SK-N-SH (cell line): ENCODE results near the gene OBSCN. TPM values are rescaled to one million over a fixed set of nuclear protein-coding genes. Genes with fewer than 3 reads are reported as not detected.

Source experiments
- CTCF ChIA-PET: fragments of 300-600, 350-600 bp; formaldehyde crosslinking; extraction: SDS; loops from one replicate; lab custom pipeline; 2021; lab: Yijun Ruan, JAX
- POLR2A ChIA-PET: fragments of 350-600 bp; sonication (Branson Sonifier 250); formaldehyde crosslinking; extraction: SDS; loops from one replicate; lab custom pipeline; 2020; ENCODE audit warnings: antibody characterized with exemption, inconsistent platforms; lab: Yijun Ruan, JAX
- DNase-seq: peaks from one replicate; pipeline ENCODE4 v3.0.0; 2012
- H2AFZ ChIP-seq: fragments of 200-600 bp; sonication (generic); 2 replicates; pipeline ENCODE4 v1.8.1; 2016; ENCODE audit warnings: antibody characterized with exemption, mild to moderate bottlenecking, low read depth
- H3F3A ChIP-seq: fragments of 200-600 bp; sonication (generic); replicated peaks from 2 replicates; pipeline ENCODE3; 2016; ENCODE audit warnings: antibody characterized with exemption, mild to moderate bottlenecking; ENCODE audit not compliant: insufficient read depth
- H3K27ac ChIP-seq, 2 experiments: fragments of 200-500 bp in 1 of 2; fragments of 200-600 bp in 1 of 2; sonication (Bioruptor generic) in 1 of 2; sonication (generic), shearing (Covaris generic) in 1 of 2; 2 replicates each; pipeline versions ENCODE4 v1.5.1 to v1.6.1; 2014 to 2016; ENCODE audit warnings: low read depth in 2 of 2, inconsistent platforms in 1 of 2, low read length in 1 of 2, mild to moderate bottlenecking in 1 of 2, mixed read lengths in 1 of 2
- H3K27me3 ChIP-seq: fragments of 200-600 bp; sonication (generic), shearing (Covaris generic); 2 replicates; pipeline ENCODE4 v1.6.1; 2016; ENCODE audit warnings: mixed run types; ENCODE audit not compliant: insufficient read depth
- H3K36me3 ChIP-seq, 2 experiments: fragments of 200-500 bp in 1 of 2; fragments of 200-600 bp in 1 of 2; sonication (Bioruptor generic) in 1 of 2; sonication (generic) in 1 of 2; replicated peaks in 1 of 2; 2 replicates each; pipeline versions ENCODE3 to v1.5.1; 2014 to 2016; ENCODE audit warnings: low read length in 1 of 2, mild to moderate bottlenecking in 1 of 2; ENCODE audit not compliant: insufficient read depth in 2 of 2, control insufficient read depth in 1 of 2
- H3K4me1 ChIP-seq, 2 experiments: fragments of 200-500 bp in 1 of 2; fragments of 200-600 bp in 1 of 2; sonication (Bioruptor generic) in 1 of 2; sonication (generic), shearing (Covaris generic) in 1 of 2; 2 replicates each; pipeline versions ENCODE4 v1.5.1 to v1.6.1; 2014 to 2016; ENCODE audit warnings: low read depth in 1 of 2, low read length in 1 of 2, mixed run types in 1 of 2; ENCODE audit not compliant: insufficient read depth in 2 of 2, control insufficient read depth in 1 of 2
- H3K4me2 ChIP-seq: fragments of 200-600 bp; sonication (generic), shearing (Covaris generic); 2 replicates; pipeline ENCODE4 v1.6.1; 2017; ENCODE audit warnings: mixed run types
- H3K4me3 ChIP-seq, 2 experiments: fragments of 200-500 bp in 1 of 2; fragments of 200-600 bp in 1 of 2; sonication (Bioruptor generic) in 1 of 2; sonication (generic), shearing (Covaris generic) in 1 of 2; 2 replicates each; pipeline versions ENCODE4 v1.5.1 to v1.8.1; 2014 to 2016; ENCODE audit warnings: low read depth in 2 of 2, inconsistent platforms in 1 of 2, low read length in 1 of 2, mild to moderate bottlenecking in 1 of 2, mixed read lengths in 1 of 2, moderate library complexity in 1 of 2
- H3K79me2 ChIP-seq: fragments of 200-600 bp; sonication (generic); 2 replicates; pipeline ENCODE4 v1.8.1; 2017; ENCODE audit warnings: mild to moderate bottlenecking; ENCODE audit not compliant: insufficient read depth
- H3K9ac ChIP-seq: fragments of 200-600 bp; sonication (generic); 2 replicates; pipeline ENCODE4 v1.6.1; 2017; ENCODE audit warnings: mixed run types
- H3K9me2 ChIP-seq: fragments of 200-600 bp; sonication (generic); 2 replicates; pipeline ENCODE4 v1.6.1; 2017; ENCODE audit warnings: mixed run types
- H3K9me3 ChIP-seq: fragments of 200-600 bp; sonication (generic); 2 replicates; pipeline ENCODE4 v1.6.1; 2017; ENCODE audit warnings: mixed run types, mild to moderate bottlenecking, moderate library complexity
- H4K20me1 ChIP-seq: fragments of 200-600 bp; sonication (generic); 2 replicates; pipeline ENCODE4 v1.6.1; 2017; ENCODE audit warnings: mild to moderate bottlenecking, mixed run types; ENCODE audit not compliant: insufficient read depth
- CHD2 ChIP-seq: fragments of 150-350 bp; IDR thresholded peaks from 2 replicates; pipeline ENCODE4 v1.6.1; 2018; ENCODE audit warnings: low read length; ENCODE audit not compliant: partially characterized antibody
- CTCF ChIP-seq: fragments of 200-600 bp; sonication (generic); IDR thresholded peaks from 2 replicates; pipeline ENCODE4 v1.6.1; 2017; ENCODE audit warnings: antibody characterized with exemption, mild to moderate bottlenecking, moderate library complexity
- EZH2phosphoT487 ChIP-seq: fragments of 200-600 bp; sonication (generic); IDR thresholded peaks from 2 replicates; pipeline ENCODE4 v1.6.1; 2017; ENCODE audit warnings: low read depth, mixed run types, mild to moderate bottlenecking, antibody characterized with exemption, moderate library complexity, borderline replicate concordance
- FOXJ3 ChIP-seq: sonication (generic); formaldehyde crosslinking; IDR thresholded peaks from 2 replicates; pipeline ENCODE4 v1.5.1; 2020; ENCODE audit warnings: mild to moderate bottlenecking, missing genetic modification reagents
- FOXM1 ChIP-seq: IDR thresholded peaks from 2 replicates; pipeline ENCODE4 v1.4.0; 2012; ENCODE audit warnings: low read depth, mild to moderate bottlenecking
- GABPA ChIP-seq: IDR thresholded peaks from 2 replicates; pipeline ENCODE4 v1.4.0; 2012; ENCODE audit warnings: low read depth, mild to moderate bottlenecking
- GATA2 ChIP-seq: sonication (generic); formaldehyde crosslinking; IDR thresholded peaks from 2 replicates; pipeline ENCODE4 v1.5.0; 2020; ENCODE audit warnings: mild to moderate bottlenecking, missing genetic modification reagents
- MEF2A ChIP-seq: IDR thresholded peaks from 2 replicates; pipeline ENCODE4 v1.4.0; 2012; ENCODE audit warnings: low read depth, borderline replicate concordance
- NRF1 ChIP-seq: IDR thresholded peaks from 2 replicates; pipeline ENCODE4 v1.6.1; 2012; ENCODE audit warnings: low read depth, mild to moderate bottlenecking, low read length
- PBX3 ChIP-seq: IDR thresholded peaks from 2 replicates; pipeline ENCODE4; 2012
- POLR2AphosphoS5 ChIP-seq: IDR thresholded peaks from 2 replicates; pipeline ENCODE4 v1.6.1; 2012; ENCODE audit warnings: low read depth, low read length
- REST ChIP-seq: IDR thresholded peaks from 2 replicates; pipeline ENCODE4 v1.6.1; 2012; ENCODE audit warnings: mild to moderate bottlenecking, low read depth, low read length, moderate library complexity
- TCF12 ChIP-seq: IDR thresholded peaks from 2 replicates; pipeline ENCODE4 v1.4.0; 2012
- YY1 ChIP-seq: IDR thresholded peaks from 2 replicates; pipeline ENCODE4 v1.4.0; 2012; ENCODE audit warnings: low read depth, mild to moderate bottlenecking
- WGBS: methylation state at CpG from one replicate; pipeline ENCODE4 v1.1.6; 2017; ENCODE audit warnings: low lambda C conversion rate; 5-methylcytosine and 5-hydroxymethylcytosine counted together
- polyA plus RNA-seq, 3 experiments: library from polyadenylated mRNA; depleted of rRNA; stranded (reverse); fragments of >200 nt; gene quantifications; 2 replicates each; pipeline ENCODE4 v1.2.3, GENCODE V29; 2012

OBSCN gene
- polyA plus RNA-seq, 1 of the 3 experiments (the other 2 are of a cell fraction) = 4.0 TPM

GRCh38 chr1:228392111-228392936 is 184.5 kb downstream of the OBSCN start:
- ChIA-PET POLR2A (interaction anchor here (0.8 to 1.0 kb wide), 2 partner anchors 35 to 64 kb away, joined by 3 to 5 read pairs; no protein-coding TSS in a partner anchor), CTCF (interaction anchor here (0.5 to 2.0 kb wide), 3 partner anchors 12 to 445 kb away, joined by 3 to 7 read pairs (median 3); no protein-coding TSS in a partner anchor)
- Histone ChIP-seq H3K4me1 (peaks cover 0 to 13% of the 10 kb centered on the region in 2 experiments; a peak in 1 of 4 replicates), H3K27me3 (no peaks in the 10 kb centered on the region), H3K4me3 (no peak overlapping the region), H3K36me3 (peaks cover 0 to 40% of the 10 kb centered on the region in 2 experiments), H3F3A (no peaks in the 10 kb centered on the region), H2AFZ (no peak overlapping the region), H4K20me1 (no peaks in the 10 kb centered on the region; the same call in 1 of the 2 replicates), H3K9ac (no peak overlapping the region), H3K9me3 (no peaks in the 10 kb centered on the region), H3K4me2 (peak overlapping the region; percentile 12; the same call in 1 of the 2 replicates), H3K9me2 (no peaks in the 10 kb centered on the region), H3K27ac (no peak overlapping the region), H3K79me2 (no peaks in the 10 kb centered on the region)
- 89% methylated on average over 11 of the region's 12 CpGs for WGBS
- TF ChIP-seq YY1 (no peak), CTCF (no peak), FOXJ3 (CRISPR knock-in tag) (no peak), NRF1 (no peak), POLR2AphosphoS5 (no peak), TCF12 (no peak), GATA2 (CRISPR knock-in tag) (no peak), REST (no peak), MEF2A (no peak), EZH2phosphoT487 (no peak), PBX3 (no peak), FOXM1 (no peak), GABPA (no peak), CHD2 (no peak)
- no peak for DNase-seq
